HG02973 (cell line): ENCODE results near the gene PCYT2.

ENCODE experiments used
- ATAC-seq: cut with Tn5 transposase; IDR thresholded peaks from one replicate; pipeline ENCODE4 v1.9.1; 2021; ENCODE audit warnings: moderate library complexity; ENCODE audit not compliant: unreplicated experiment

The PCYT2 gene

DNA sequence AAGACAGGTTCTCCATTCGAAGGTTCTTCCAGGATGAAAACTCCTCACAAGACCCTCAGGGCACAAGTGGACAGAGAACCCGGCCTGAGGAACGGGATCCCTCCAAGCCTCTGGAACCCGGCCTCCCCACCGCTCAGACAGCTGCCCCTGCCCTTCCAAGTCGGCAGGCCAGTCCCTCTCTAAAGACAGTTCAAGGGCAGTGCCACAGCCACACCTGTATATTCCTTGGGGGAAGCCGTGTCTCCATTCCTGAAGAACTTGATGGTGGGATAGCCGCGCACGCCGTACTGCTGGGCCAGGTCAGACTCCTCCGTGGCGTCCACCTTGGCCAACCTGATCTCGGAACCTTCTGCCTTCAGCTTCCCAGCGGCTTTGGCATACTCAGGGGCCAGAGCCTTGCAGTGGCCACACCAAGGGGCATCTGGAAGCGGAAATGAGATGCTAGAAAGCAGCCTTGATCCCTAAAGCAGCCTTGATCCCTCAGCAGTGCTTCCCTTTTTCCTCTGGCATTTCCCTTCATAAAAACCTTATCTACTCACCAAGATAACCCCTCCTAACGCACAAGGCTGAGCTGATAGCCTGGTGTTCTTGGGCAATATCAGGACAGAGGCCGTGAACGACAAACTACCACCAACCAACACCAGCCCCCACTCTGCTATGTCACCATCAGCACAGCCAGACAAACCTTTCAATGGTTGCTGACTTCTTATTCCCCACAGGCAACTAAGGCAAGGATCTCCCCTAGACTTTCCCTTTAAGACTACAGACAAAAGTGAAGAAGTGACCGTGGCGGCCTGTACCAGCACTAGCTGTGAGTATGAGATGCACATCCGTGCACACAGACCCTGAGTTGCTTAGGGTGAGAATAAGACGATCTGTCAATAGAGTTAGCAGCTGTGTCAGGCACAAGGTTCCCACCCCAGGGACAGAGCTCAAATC is 52.0 kb downstream of the PCYT2 start:
- no peak for ATAC-seq

GRCh38 chr17:81858170-81858966 is 52.8 kb downstream of the PCYT2 start:
- no peak for ATAC-seq

DNA sequence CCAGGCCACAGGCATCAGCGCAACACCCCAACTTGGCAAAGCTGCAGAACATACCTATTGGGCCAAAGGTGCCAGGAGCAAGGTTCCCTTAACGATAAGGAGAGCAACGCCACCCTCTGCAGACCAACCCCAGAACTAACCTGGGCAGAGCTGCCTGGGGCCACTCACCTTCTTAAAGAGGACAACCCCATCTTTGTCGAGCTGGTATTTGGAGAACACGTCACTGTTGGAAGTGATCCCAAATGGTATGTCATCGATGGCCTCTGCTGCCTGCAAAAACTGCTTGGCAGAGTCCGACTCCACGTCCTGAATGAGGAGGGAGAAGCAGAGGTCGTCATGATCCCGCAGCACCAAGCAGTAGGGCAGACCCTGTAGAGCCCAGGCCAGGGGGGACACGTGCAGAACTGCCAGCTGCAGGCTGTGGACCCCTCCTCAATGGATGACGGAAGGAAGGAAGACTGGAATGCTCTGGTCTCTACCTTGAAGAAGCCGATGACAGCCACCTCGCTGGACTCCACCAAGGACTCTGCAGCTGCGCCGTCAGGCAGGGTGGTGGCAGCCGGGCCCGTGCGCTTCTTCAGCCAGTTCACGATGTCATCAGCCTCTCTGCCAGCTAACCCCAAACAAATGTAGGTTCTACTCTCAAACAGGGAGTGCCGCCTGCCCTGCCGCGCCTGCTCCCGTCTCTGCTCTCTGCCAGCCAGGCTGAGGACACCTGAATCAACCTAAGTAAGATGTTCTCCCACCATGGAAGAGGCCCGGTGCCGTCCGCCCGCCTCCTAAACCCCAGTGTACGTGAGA is 56.0 kb downstream of the PCYT2 start:
- ATAC-seq, result no peak

GRCh38 chr17:81852237-81852636 is 59.0 kb downstream of the PCYT2 start:
- no peak for ATAC-seq

GRCh38 chr17:81851423-81851822 is 59.8 kb downstream of the PCYT2 start:
- no peak for ATAC-seq
